GM18951 (cell line): ENCODE results near the gene STAT5A.
"Not testable (repeated sequence)": the region's sequence is repeated elsewhere in the genome, so short reads cannot be mapped to it uniquely, and the experiment has no call there.

Experiments used
- POLR2A ChIP-seq: IDR thresholded peaks from 4 replicates; pipeline ENCODE4 v1.6.1; 2011; ENCODE audit warnings: mild to moderate bottlenecking; ENCODE audit not compliant: insufficient read length, insufficient read depth; ENCODE audit errors: extremely low read depth
- in situ Hi-C: fragments of 300-500 bp; cut with MboI; formaldehyde crosslinking; loops from one replicate; pipeline ENCODE4 v1.12.0; 2022; ENCODE audit warnings: low sequenced_read_pairs, mixed read lengths, inconsistent platforms; ENCODE audit not compliant: unreplicated experiment

Gene STAT5A

GRCh38 chr17:42287977-42288802 is at the start of gene STAT5A:
Gene STAT5A (plus strand): TSS chr17:42288498. CDS start chr17:42289412, 914 bp downstream.
- in situ Hi-C loops, result no loop called here
- TF ChIP-seq POLR2A, result peak; percentile 70

- in situ Hi-C loops, result not testable (repeated sequence)
These were observed 48.7 kb upstream of the STAT5A start for GRCh38 chr17:42239576-42239975.

DNA sequence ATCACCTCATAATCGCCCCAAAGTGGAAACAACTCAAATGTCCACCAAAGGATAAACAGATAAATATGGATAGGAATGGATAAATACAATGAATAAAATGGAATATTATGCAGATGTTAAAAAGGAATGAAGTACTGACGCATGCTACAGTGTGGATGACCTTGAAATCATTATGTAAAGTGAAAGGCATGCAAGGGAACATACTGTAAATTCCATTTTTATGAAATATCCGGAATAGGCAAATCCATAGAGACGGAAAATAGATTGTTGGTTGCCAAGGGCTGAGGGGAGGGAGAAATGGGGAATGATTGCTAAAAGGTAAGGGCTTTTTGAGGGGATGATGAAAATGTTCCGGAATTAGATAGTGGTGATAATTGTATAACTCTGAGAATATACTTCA is 48.1 kb upstream of the STAT5A start:
- in situ Hi-C loops, result no loop called here
- no peak for TF ChIP-seq POLR2A

GRCh38 chr17:42240863-42241262 is 47.4 kb upstream of the STAT5A start:
- in situ Hi-C loops, result not testable (repeated sequence)

GRCh38 chr17:42241871-42242270 is 46.4 kb upstream of the STAT5A start:
- in situ Hi-C loops, result no loop called here
- no peak for TF ChIP-seq POLR2A

DNA sequence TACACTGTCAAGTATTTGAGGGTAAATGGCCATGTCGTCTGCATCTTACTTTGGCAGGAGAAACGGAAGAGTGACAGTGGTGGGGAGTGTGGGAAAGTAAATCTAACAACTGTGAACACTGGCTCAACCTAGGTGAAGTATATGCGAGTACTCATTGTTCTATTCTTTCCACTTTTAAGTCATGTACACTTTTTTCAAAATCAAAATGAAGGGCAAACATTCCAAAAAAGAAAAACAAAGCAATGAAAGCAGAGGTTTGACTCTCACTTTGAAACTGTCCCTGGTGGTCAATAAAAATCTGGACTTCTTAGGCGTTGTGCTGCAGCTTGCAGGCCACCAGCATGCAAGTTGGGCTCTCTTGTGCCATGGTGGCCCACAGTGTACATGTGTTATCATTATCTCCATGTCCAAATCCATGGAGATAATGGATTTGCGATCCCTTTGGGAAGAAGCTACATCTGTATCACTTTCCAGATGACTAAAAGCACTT is 44.8 kb upstream of the STAT5A start:
- TF ChIP-seq POLR2A, result no peak
- in situ Hi-C loops, result no loop called here

- in situ Hi-C loops, result not testable (repeated sequence)
These were observed 44.2 kb upstream of the STAT5A start for GRCh38 chr17:42244116-42244515.

DNA sequence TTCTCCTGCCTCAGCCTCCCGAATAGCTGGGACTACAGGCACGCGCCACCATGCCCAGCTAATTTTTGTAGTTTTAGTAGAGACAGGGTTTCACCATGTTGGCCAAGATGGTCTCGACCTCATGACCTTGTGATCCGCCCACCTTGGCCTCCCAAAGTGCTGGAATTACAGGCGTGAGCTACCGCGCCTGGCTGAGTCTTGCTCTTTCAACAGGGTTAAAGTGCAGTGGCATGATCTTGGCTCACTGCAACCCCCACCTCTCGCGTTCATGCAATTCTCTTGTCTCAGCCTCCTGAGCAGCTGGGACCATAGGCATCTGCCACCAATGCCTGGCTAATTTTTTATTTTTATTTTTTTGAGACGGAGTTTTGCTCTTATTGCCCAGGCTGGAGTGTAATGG is 43.1 kb upstream of the STAT5A start:
- in situ Hi-C loops, result not testable (repeated sequence)

DNA sequence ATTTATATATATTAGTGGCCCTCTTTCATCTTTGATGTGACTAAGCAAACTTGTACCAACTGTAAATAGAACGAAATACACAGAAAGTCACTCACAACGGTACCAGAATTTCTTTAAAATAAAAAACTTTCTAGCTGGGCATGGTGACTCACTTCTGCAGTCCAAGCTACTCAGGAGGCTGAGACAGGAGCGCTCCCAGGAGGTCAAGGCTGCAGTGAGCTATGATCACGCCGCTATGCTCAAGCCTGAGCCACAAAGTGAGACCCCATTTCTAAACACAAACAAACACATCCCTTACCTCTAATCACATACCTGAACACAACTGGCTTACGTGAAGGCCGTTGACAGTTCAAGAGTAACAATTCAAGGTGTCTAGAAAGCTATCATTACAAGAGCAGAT is 41.8 kb upstream of the STAT5A start:
- no peak for TF ChIP-seq POLR2A
- in situ Hi-C loops, result no loop called here

- no peak for TF ChIP-seq POLR2A
- in situ Hi-C loops, result no loop called here
These were observed 40.6 kb upstream of the STAT5A start for GRCh38 chr17:42247734-42248133.

GRCh38 chr17:42248351-42249179 is 39.7 kb upstream of the STAT5A start:
- in situ Hi-C loops, result no loop called here
- TF ChIP-seq POLR2A, result peak; percentile 61

GRCh38 chr17:42249681-42250446 is 38.4 kb upstream of the STAT5A start:
- TF ChIP-seq POLR2A, result no peak
- in situ Hi-C loops, result no loop called here

- in situ Hi-C loops, result no loop called here
- TF ChIP-seq POLR2A, result no peak
These were observed 37.2 kb upstream of the STAT5A start for GRCh38 chr17:42251115-42251514.
